A673 (cell line): ENCODE data around the gene LRP1B. TPM values are rescaled to one million over a fixed set of nuclear protein-coding genes. Genes with fewer than 3 reads are reported as not detected.

Source experiments
- BruUV-seq: library from RNA; stranded (reverse); fragments of 400-500 nt; replicated peaks from 2 replicates; lab custom pipeline; 2021; lab: Mats Ljungman, UMichigan
- CTCF ChIA-PET: fragments of 300-600 bp; sonication (Branson Sonifier 250); formaldehyde crosslinking; loops from one replicate; lab custom pipeline; 2022; ENCODE audit warnings: antibody characterized with exemption; lab: Charles Lee
- POLR2A ChIA-PET: fragments of 300-600 bp; sonication (Branson Sonifier 250); formaldehyde crosslinking; loops from one replicate; lab custom pipeline; 2022; ENCODE audit warnings: antibody characterized with exemption; ENCODE audit not compliant: low non-redundant PET; lab: Charles Lee
- DNase-seq: peaks from one replicate; pipeline ENCODE4 v3.0.0-alpha.2; 2015; ENCODE audit warnings: low spot score
- H3K27ac ChIP-seq: fragments of 200-600 bp; sonication (generic); 2 replicates; pipeline ENCODE4 v1.5.1; 2016; ENCODE audit warnings: mixed run types, low read depth, mild to moderate bottlenecking, mixed read lengths, antibody characterized with exemption, low read length; ENCODE audit not compliant: poor library complexity, severe bottlenecking
- H3K27me3 ChIP-seq: fragments of 200-600 bp; sonication (generic); replicated peaks from 2 replicates; pipeline ENCODE4 v1.6.1; 2017; ENCODE audit warnings: mixed run types, low read depth, mild to moderate bottlenecking, mixed read lengths, antibody characterized with exemption, low read length; ENCODE audit not compliant: insufficient read depth, poor library complexity
- H3K36me3 ChIP-seq: fragments of 200-600 bp; sonication (generic); 2 replicates; pipeline ENCODE4 v1.6.1; 2016; ENCODE audit warnings: mixed run types, mild to moderate bottlenecking, mixed read lengths, antibody characterized with exemption, low read length; ENCODE audit not compliant: insufficient read depth, poor library complexity, severe bottlenecking
- H3K4me1 ChIP-seq: fragments of 200-600 bp; sonication (generic); 2 replicates; pipeline ENCODE4 v1.6.1; 2017; ENCODE audit warnings: mixed run types, mild to moderate bottlenecking, mixed read lengths, antibody characterized with exemption, low read length; ENCODE audit not compliant: insufficient read depth, poor library complexity, severe bottlenecking
- H3K4me3 ChIP-seq: fragments of 200-600 bp; sonication (generic); 2 replicates; pipeline ENCODE4 v1.5.1; 2016; ENCODE audit warnings: low read depth, mixed run types, mild to moderate bottlenecking, mixed read lengths, low read length; ENCODE audit not compliant: poor library complexity, severe bottlenecking
- H3K9me3 ChIP-seq: fragments of 200-600 bp; sonication (generic); 2 replicates; pipeline ENCODE4 v1.6.1; 2016; ENCODE audit warnings: mixed run types, low read depth, mild to moderate bottlenecking, mixed read lengths, antibody characterized with exemption, low read length; ENCODE audit not compliant: poor library complexity, severe bottlenecking
- CTCF ChIP-seq: fragments of 300-800, 200-600 bp; sonication (generic); conservative IDR thresholded peaks from 2 replicates; pipeline ENCODE4 v1.5.1; 2017; ENCODE audit warnings: low read depth, mild to moderate bottlenecking, antibody characterized with exemption, low read length, moderate library complexity, mixed read lengths
- EZH2 ChIP-seq: fragments of 200-600 bp; sonication (generic); IDR thresholded peaks from 2 replicates; pipeline ENCODE4 v1.6.1; 2017; ENCODE audit warnings: borderline replicate concordance, low read depth, mild to moderate bottlenecking, mixed read lengths, antibody characterized with exemption, low read length; ENCODE audit not compliant: poor library complexity, severe bottlenecking
- intact Hi-C: fragments of 100-400 bp; cut with micrococcal nuclease; formaldehyde crosslinking; loops from one replicate; pipeline ENCODE4 v1.10.0; 2022; ENCODE audit not compliant: unreplicated experiment
- total RNA-seq: library from RNA; stranded (reverse); gene quantifications from 2 replicates; pipeline ENCODE4 v1.2.3, GENCODE V29; 2021

LRP1B gene
- total RNA-seq, 1 experiment from 2014 or later = 9.9 TPM

- BruUV-seq = no TSS peak
- DNase-seq = no peak
- H3K27me3 ChIP-seq = no peaks in the 10 kb centered on the region
- TF ChIP-seq CTCF = no peak
- TF ChIP-seq EZH2 = no peak
- intact Hi-C loops = no loop called here
- ChIA-PET CTCF (no interaction called here), POLR2A (no interaction called here)
- no peaks in the 10 kb centered on the region for H3K36me3 ChIP-seq
- H3K27ac ChIP-seq = no peak overlapping the region
- no peaks in the 10 kb centered on the region for H3K4me1 ChIP-seq
- no peaks in the 10 kb centered on the region for H3K9me3 ChIP-seq
- no peak overlapping the region for H3K4me3 ChIP-seq
Measured at GRCh38 chr2:140234116-140234515, 1896.7 kb downstream of the LRP1B start.

- intact Hi-C loops = no loop called here
- ChIA-PET POLR2A (no interaction called here), CTCF (no interaction called here)
- Histone ChIP-seq H3K4me1 (no peaks in the 10 kb centered on the region), H3K9me3 (no peaks in the 10 kb centered on the region), H3K4me3 (no peak overlapping the region), H3K36me3 (no peaks in the 10 kb centered on the region), H3K27me3 (no peaks in the 10 kb centered on the region), H3K27ac (no peak overlapping the region)
- TF ChIP-seq CTCF (no peak), EZH2 (no peak)
- no peak for DNase-seq
- BruUV-seq = no TSS peak
Measured at GRCh38 chr2:140210963-140211362, 1919.9 kb downstream of the LRP1B start.

- H3K4me3 ChIP-seq = no peak overlapping the region
- no peaks in the 10 kb centered on the region for H3K9me3 ChIP-seq
- BruUV-seq = no TSS peak
- ChIA-PET CTCF (no interaction called here), POLR2A (no interaction called here)
- H3K27me3 ChIP-seq = no peaks in the 10 kb centered on the region
- DNase-seq = no peak
- no peaks in the 10 kb centered on the region for H3K36me3 ChIP-seq
- TF ChIP-seq EZH2 (no peak), CTCF (no peak)
- no peak overlapping the region for H3K27ac ChIP-seq
- H3K4me1 ChIP-seq = no peaks in the 10 kb centered on the region
- intact Hi-C loops = no loop called here
Measured at GRCh38 chr2:140205093-140205492, 1925.7 kb downstream of the LRP1B start.
